Cardiac fibroblast (primary cell): ENCODE data around the gene IER2.

Source experiments
- DNase-seq, 2 donors: peaks; one replicate each; pipeline versions ENCODE4 v3.0.0 to v3.0.0-alpha.2; 2010; ENCODE audit warnings: low read depth in 2 of 2
- H3K4me3 ChIP-seq, 2 donors: replicated peaks in 1 of 2; 1 replicate in 1 of 2; 2 replicates in 1 of 2; pipeline ENCODE4 v1.5.1; 2011; ENCODE audit warnings: low read depth in 2 of 2, low read length in 2 of 2, mild to moderate bottlenecking in 2 of 2, moderate library complexity in 1 of 2
- TF ChIP-seq, protein P1 (sequence below): IDR thresholded peaks from one replicate; pipeline ENCODE4 v1.5.1; 2011; ENCODE audit warnings: low read depth, mild to moderate bottlenecking, low read length, inconsistent platforms

Gene IER2

DNA sequence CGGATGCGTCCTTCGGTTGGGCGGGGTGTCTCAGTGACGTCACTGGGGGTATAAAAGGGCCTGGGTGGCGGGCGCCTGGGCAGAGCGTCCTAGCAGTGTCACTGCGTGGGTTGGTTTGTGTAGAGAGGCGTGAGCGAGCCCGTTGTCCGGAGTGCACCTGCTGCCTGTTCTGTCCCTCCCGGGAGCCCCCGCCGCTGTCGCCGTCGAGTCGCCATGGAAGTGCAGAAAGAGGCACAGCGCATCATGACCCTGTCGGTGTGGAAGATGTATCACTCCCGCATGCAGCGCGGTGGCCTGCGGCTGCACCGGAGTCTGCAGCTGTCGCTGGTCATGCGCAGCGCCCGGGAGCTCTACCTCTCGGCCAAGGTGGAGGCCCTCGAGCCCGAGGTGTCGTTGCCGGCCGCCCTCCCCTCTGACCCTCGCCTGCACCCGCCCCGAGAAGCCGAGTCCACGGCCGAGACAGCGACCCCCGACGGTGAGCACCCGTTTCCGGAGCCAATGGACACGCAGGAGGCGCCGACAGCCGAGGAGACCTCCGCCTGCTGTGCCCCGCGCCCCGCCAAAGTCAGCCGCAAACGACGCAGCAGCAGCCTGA lies 2.9 kb downstream of the IER2 start:
- peak; percentile 97 to 98 for DNase-seq
- H3K4me3 ChIP-seq = peak overlapping the region; percentile 89 to 97
- TF ChIP-seq, protein P1, sequence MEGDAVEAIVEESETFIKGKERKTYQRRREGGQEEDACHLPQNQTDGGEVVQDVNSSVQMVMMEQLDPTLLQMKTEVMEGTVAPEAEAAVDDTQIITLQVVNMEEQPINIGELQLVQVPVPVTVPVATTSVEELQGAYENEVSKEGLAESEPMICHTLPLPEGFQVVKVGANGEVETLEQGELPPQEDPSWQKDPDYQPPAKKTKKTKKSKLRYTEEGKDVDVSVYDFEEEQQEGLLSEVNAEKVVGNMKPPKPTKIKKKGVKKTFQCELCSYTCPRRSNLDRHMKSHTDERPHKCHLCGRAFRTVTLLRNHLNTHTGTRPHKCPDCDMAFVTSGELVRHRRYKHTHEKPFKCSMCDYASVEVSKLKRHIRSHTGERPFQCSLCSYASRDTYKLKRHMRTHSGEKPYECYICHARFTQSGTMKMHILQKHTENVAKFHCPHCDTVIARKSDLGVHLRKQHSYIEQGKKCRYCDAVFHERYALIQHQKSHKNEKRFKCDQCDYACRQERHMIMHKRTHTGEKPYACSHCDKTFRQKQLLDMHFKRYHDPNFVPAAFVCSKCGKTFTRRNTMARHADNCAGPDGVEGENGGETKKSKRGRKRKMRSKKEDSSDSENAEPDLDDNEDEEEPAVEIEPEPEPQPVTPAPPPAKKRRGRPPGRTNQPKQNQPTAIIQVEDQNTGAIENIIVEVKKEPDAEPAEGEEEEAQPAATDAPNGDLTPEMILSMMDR = no peak

DNA sequence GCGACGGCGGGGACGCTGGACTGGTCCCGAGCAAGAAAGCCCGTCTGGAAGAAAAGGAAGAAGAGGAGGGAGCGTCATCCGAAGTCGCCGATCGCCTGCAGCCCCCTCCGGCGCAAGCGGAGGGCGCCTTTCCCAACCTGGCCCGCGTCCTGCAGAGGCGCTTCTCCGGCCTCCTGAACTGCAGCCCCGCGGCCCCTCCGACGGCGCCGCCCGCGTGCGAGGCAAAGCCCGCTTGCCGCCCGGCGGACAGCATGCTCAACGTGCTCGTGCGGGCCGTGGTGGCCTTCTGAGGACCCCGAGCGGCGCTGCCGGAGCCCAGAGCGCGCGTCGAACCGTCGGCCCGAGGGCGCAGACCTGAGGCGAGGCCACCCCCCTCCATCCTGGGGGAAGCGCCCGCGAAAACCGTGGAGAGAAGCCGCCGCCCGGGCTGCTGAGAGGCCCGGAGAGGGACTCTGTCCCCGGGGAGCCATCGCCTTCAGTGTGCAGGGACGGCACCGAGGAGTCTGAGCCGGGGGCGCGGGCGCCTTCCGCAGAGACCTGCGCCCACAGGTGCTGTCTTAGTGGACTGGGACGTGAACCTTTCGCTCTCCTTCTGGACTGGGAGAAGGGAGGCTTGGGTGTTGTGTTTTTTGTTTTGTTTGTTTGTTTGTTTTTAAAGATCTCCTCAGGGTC lies 3.5 kb downstream of the IER2 start:
- DNase-seq = peak; percentile 41 to 62
- TF ChIP-seq, protein P1 = peak; percentile 1
- peak overlapping the region; percentile 89 to 97 for H3K4me3 ChIP-seq

DNA sequence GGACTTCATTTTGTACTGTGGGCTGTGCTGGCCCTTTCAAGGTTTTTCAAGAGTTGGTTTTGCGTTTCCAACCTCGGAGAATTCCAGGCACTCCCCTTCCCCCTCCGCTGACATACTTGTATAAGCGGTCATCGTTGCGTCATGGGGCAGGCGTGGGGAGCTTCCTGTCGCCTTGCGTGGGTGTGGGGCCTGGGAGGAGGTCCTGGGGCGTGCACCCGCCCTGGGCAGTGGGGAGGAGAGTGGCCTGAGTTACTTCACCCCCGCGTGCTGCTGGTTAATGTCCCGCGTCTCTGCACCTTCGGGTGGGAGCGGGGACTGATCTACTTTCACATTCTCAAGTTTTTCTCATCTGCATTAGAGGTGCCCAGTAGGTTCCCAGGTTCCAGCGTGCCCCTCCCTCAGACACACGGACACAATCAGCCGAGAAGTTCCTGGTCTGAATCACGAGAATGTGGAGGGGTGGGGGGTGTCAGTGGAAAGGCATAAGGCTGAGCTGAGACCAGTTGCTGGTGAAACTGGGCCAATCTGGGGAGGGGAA lies 4.1 kb downstream of the IER2 start:
- H3K4me3 ChIP-seq = peak overlapping the region; percentile 89 to 97
- DNase-seq = peak; percentile 96 to 97
- TF ChIP-seq, protein P1 = no peak

DNA sequence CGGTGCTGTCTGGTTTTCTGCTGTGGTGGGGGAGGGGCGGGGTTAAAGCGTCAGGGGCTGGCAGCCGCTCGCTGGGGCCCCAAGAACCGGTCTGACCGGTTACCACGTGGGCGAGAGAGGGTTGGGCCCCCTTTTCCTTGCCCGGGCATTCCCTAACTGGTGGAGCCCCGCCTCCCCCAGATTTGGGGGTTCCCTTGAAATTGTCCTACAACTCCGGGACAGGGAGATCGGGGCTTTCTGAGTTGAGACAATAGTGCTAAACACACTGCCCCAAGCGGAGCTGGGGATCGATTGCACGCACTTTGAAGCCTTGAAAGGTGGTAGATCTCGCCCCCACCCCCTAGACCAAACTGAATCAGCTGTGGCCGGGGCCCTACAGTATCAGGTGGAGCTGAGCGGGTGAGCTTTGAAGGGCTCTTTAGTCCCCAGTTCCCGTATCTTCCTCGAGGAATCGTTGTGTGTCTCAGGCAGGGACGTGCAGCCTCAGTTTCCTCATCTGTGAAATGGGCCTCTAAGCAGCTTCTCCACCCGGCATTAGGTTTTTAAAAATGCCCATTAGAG lies 4.8 kb downstream of the IER2 start:
- TF ChIP-seq, protein P1 = peak; percentile 28
- DNase-seq = peak in 1 of 2 donors; percentile 72
- H3K4me3 ChIP-seq = peak overlapping the region; percentile 89 to 97

DNA sequence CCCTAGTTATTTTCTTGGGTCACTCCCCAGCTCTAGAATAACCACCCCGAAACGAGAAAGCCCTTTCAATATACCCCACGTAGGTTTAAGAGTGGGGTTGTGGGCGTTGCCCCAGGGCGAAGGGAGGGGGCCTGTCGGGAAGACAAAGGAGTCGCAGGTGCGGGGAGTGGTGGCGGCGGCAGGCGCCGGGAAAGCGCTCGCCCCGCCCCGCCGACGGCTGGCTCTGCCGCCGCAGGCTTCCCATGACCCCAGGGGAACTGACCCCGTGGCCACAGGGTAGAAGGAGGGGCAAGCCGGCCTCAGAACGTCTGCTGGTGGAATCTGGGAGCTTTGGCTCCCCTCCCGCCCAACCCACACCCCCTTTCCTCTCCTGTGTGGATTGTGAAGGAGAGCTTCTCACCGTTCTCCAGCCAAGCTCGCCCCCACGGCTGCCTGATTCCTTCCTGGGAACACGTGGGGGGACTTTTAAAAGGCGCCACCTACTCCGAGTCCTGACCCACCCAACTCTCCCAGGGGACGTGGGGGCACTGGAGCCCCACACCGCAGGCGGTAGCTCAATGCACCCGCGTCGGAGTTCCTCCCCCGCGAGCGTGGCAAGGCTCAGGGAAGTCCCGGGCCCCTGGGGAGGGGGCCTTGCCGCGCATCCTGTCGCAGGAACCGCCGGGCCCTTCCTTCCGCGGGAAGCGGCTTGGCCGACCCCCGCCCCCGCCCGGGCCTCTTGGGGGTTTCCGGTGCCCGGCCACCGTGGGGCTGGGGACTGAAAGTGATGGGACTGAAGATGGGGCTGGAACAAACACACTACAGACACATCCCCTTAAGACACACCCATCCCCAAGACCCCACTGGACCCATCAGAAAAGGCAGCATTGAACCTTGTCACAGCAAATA lies 5.5 kb downstream of the IER2 start:
- TF ChIP-seq, protein P1 = no peak
- peak overlapping the region; percentile 89 to 97 for H3K4me3 ChIP-seq
- DNase-seq = peak; percentile 85 to 94

DNA sequence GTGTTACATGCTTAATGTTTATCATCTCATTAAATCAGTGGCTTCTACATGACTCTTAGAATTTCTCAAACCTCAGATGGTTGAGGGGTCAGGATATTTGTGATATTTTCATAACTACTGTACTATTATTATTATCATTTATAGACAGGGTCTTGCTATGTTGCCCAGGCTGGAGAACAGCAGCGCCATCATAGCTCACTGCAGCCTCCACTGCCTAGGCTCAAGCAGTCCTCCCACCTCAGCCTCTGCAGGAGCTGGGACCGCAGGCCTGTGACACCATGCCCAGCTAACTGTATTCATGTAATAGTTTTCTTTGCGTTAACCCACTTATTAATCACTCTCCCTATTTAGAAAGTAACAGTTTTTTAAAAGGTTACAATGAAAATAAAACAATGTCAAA lies 9.5 kb downstream of the IER2 start:
- H3K4me3 ChIP-seq = no peak overlapping the region
- TF ChIP-seq, protein P1 = no peak
- no peak for DNase-seq
